ENCODE measurements around the gene BCL3.
"Not testable (repeated sequence)": the region's sequence is repeated elsewhere in the genome, so short reads cannot be mapped to it uniquely, and the experiment has no call there.

BCL3 gene, protein sequence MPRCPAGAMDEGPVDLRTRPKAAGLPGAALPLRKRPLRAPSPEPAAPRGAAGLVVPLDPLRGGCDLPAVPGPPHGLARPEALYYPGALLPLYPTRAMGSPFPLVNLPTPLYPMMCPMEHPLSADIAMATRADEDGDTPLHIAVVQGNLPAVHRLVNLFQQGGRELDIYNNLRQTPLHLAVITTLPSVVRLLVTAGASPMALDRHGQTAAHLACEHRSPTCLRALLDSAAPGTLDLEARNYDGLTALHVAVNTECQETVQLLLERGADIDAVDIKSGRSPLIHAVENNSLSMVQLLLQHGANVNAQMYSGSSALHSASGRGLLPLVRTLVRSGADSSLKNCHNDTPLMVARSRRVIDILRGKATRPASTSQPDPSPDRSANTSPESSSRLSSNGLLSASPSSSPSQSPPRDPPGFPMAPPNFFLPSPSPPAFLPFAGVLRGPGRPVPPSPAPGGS

DNA sequence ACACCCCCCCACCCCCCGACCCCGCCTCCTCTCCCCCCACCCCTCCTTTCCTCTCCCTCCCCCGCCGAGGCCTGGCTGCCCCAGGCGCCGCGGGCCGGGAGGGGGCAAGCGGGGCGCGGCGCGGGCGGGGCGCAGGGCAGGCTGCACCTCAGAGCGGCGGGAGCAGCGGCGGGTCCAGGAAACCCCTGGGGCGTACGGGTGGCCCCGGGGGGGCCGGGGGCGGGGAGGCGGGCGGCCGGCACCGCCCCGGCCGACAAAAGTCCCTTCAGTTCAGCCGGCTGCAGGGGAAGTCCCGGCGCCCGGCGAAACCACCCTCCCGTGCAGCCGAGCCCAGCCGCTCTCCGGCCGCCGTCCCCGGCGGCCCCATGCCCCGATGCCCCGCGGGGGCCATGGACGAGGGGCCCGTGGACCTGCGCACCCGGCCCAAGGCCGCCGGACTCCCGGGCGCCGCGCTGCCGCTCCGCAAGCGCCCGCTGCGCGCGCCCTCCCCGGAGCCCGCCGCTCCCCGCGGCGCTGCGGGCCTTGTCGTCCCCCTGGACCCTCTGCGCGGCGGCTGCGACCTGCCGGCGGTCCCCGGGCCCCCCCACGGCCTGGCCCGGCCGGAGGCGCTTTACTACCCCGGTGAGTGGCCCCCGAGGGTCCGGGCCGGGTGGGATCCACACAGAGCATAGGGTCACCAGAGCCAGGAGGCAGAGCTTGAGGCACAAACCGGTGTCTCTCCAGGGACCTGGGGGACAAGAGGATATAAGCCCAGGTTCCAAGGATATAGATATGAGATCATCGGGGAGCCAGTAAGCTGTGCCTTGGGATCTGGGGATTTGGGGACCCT lies at the start of gene BCL3:
TSS of gene BCL3 (plus strand) at position 283 of the 829 bp plus-strand sequence. CDS start at position 366, 83 bp downstream.
- peaks cover 17% of the 10 kb centered on the region for H3K36me3 Mint-ChIP-seq (ENCODE audit: low read depth)
- DNase-seq (peak; percentile 72), ATAC-seq (peak; percentile 31)
- peak within 1 kb of the TSS; percentile 96 for H3K4me3 Mint-ChIP-seq
- H3K27ac Mint-ChIP-seq: peak within 1 kb of the TSS; percentile 96
- H3K9me3 Mint-ChIP-seq: no peaks in the 10 kb centered on the region
- H3K4me1 Mint-ChIP-seq: peaks cover 65% of the 10 kb centered on the region
- peaks cover 6% of the 10 kb centered on the region for H3K27me3 Mint-ChIP-seq

DNA sequence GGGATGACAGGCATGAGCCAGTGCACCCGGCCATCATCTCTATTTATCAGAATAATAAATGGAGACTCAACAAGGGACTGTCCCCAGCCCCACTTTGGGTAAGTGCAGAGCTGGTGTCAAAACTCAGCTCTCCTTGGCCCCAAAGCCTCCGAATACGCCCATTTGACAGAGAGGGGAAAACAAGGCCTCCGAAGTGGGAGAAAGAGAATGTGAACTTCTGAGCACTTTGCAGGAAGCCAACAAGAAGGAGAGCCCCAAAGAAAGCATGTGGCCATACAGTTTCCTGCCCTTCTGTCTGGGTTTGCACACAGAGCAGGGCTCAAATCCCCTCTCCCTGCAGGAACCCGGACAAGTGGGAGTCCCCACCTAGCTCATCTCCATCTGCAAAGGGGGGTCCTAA lies 48.0 kb upstream of the BCL3 start:
- peaks cover 8% of the 10 kb centered on the region for H3K27me3 Mint-ChIP-seq
- no peaks in the 10 kb centered on the region for H3K4me1 Mint-ChIP-seq
- H3K36me3 Mint-ChIP-seq (ENCODE audit: low read depth): no peaks in the 10 kb centered on the region
- no peak overlapping the region for H3K4me3 Mint-ChIP-seq
- no peaks in the 10 kb centered on the region for H3K9me3 Mint-ChIP-seq
- no peak overlapping the region for H3K27ac Mint-ChIP-seq
- no peak for DNase-seq
- no peak for ATAC-seq

DNA sequence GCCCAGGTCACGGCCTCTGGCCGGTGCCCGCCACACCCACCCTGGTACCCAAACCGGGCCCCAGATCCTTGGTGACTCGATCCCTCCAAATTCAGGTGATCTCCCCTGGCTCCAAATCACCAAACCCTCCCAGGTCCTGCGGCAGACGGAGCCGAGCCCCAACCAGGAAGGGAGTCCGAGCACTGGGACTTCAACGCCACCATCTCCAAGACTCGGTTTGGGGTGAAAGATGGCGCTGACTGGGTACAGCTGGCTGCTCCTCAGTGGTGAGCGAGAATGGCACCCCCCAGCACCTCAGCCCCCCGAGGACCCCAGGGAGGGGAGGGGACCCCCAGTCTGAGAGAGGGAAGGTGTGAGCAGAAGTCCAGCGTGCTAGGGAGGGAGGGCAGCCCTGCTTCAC lies 47.3 kb upstream of the BCL3 start:
- no peak overlapping the region for H3K4me3 Mint-ChIP-seq
- ATAC-seq (no peak), DNase-seq (no peak)
- no peaks in the 10 kb centered on the region for H3K9me3 Mint-ChIP-seq
- H3K36me3 Mint-ChIP-seq (ENCODE audit: low read depth): no peaks in the 10 kb centered on the region
- H3K27me3 Mint-ChIP-seq: peaks cover 8% of the 10 kb centered on the region
- no peaks in the 10 kb centered on the region for H3K4me1 Mint-ChIP-seq
- no peak overlapping the region for H3K27ac Mint-ChIP-seq

DNA sequence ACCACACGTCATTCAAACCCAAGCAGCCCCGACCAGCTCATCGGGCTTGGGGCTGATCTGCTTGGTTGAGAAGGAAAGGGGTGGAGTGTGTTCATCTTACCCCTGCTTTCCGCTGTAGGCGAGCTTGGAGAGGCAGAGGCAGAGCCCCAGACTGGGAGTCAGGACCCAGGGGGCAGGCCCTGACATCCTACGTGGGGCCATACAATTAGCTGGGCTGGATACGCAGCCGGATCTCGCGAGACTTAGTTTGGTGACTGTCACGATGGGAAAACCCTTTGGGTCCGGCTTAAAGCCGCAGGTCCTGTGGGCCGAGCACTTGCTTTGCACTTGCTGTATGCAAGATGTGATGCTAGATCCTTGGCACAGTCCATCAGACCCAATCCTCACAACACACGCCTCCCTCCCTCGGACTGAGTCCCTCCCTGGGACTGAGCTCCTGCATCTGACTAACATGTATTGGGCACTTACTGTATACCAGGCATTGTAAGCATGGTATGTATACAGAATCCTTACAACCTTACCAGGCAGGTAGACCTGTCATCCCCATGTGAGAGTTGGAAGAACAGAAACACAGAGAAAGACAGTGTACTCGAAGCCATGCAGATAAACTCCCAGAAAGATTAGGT lies 45.8 kb upstream of the BCL3 start:
- H3K27me3 Mint-ChIP-seq: peaks cover 2% of the 10 kb centered on the region
- DNase-seq: no peak
- no peak overlapping the region for H3K27ac Mint-ChIP-seq
- H3K4me3 Mint-ChIP-seq: no peak overlapping the region
- ATAC-seq: no peak
- no peaks in the 10 kb centered on the region for H3K9me3 Mint-ChIP-seq
- no peaks in the 10 kb centered on the region for H3K4me1 Mint-ChIP-seq
- H3K36me3 Mint-ChIP-seq (ENCODE audit: low read depth): no peaks in the 10 kb centered on the region

DNA sequence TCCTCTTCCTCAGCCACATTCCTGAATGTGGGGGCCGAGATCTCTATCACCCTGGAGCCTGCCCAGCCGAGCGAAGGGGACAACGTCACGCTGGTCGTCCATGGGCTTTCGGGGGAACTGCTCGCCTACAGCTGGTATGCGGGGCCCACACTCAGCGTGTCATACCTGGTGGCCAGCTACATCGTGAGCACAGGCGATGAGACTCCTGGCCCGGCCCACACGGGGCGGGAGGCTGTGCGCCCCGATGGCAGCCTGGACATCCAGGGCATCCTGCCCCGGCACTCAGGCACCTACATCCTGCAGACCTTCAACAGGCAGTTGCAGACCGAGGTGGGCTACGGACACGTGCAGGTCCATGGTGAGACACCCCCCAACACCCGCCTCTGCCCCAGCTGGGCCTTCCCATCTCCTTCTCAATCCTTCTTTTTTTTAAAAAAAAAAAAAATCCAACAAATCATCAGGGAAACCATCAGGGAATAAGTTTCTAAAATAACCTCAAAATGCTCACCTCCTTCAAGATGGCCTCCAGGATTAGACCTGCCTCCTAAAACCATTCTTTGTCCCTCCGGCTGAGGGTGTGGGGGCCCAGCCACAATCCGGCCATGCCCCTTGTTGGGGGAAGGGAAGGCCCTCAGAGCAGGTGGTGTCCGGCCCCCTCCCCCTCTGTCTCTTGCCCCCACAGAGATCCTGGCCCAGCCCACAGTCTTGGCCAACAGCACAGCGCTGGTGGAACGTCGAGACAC lies 45.0 kb upstream of the BCL3 start:
- H3K27ac Mint-ChIP-seq: no peak overlapping the region
- H3K27me3 Mint-ChIP-seq: peaks cover 2% of the 10 kb centered on the region
- ATAC-seq (no peak), DNase-seq (no peak)
- H3K9me3 Mint-ChIP-seq: no peaks in the 10 kb centered on the region
- H3K36me3 Mint-ChIP-seq (ENCODE audit: low read depth): no peaks in the 10 kb centered on the region
- H3K4me1 Mint-ChIP-seq: no peaks in the 10 kb centered on the region
- no peak overlapping the region for H3K4me3 Mint-ChIP-seq

DNA sequence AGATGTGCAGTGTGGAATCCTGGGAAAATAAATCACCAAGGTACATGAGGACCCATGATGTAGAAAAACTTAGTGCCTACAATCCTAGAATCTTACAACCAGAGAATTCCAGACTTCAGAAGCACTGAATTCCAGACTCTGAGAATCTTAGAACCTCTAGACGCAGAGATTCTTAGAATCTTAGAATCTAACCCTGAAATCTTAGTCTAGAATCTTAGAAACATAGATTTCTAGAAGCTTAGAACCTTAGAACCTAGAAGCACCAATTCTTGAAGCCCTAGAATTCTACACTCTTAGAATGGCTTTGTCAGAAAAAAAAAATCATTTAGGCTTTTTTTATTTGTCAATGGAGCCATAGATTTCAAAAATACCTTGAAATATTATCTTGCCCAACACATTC lies 43.5 kb upstream of the BCL3 start:
- Mint-ChIP-seq H3K27ac (no peak overlapping the region), H3K4me3 (no peak overlapping the region), H3K9me3 (no peaks in the 10 kb centered on the region), H3K27me3 (peaks cover 2% of the 10 kb centered on the region), H3K36me3 (ENCODE audit: low read depth) (no peaks in the 10 kb centered on the region), H3K4me1 (no peaks in the 10 kb centered on the region)
- no peak for DNase-seq
- ATAC-seq: no peak

DNA sequence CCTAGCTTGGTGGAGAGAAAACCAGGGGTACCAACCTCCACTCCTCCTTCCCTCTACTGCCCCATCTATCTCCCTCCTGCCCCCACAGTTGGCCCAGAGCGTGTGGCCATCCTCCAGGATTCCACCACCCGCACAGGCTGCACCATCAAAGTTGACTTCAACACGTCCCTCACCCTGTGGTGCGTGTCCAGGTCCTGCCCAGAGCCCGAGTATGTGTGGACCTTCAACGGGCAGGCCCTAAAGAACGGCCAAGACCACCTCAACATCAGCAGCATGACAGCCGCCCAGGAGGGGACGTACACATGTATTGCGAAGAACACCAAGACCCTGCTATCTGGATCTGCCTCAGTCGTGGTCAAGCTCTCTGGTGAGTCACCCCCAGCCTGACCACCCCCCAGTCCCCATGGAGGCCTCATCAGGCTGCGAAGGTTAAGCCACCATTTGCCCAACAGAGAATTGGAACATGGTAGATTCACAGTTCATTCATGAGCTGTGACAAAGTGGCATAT lies 43.0 kb upstream of the BCL3 start:
- H3K4me3 Mint-ChIP-seq: no peak overlapping the region
- ATAC-seq: no peak
- H3K36me3 Mint-ChIP-seq (ENCODE audit: low read depth): no peaks in the 10 kb centered on the region
- H3K9me3 Mint-ChIP-seq: no peaks in the 10 kb centered on the region
- DNase-seq: no peak
- H3K4me1 Mint-ChIP-seq: peaks cover 6% of the 10 kb centered on the region
- H3K27ac Mint-ChIP-seq: no peak overlapping the region
- H3K27me3 Mint-ChIP-seq: peaks cover 2% of the 10 kb centered on the region

DNA sequence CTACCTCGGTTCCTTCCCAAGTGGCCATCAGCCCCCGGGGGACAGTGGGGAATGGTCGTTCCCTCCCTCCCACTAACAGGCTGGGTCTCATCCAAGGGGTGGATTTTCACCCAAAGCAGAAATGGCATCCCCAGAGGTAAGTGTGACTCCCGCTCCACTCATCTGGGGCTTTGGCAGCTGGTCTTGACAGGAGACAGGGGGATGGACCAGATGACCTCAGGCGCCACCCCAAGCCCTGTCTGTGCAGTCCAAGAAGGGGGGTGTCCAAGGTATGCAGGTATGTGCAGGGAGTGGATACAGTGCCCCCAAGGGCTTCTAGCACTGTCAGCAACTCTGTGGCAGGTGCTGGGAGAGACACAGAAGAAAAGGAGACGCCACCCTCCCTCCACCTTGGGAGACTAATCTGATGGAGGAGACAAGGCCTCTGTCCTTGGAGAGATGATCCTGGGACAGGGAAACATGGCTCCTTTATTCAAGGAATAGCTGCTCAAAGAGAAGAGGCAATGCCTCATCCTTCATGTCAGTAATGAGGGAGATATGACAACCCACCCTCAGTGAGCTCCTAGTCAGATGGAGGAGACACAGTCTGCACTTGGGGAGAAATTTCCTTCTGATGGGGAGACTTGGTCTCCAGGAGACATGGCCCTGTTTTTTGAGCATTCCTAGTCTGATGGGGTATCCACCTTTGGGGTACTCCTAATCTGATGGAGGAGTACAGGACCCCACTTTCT lies 41.8 kb upstream of the BCL3 start:
- Mint-ChIP-seq H3K27ac (no peak overlapping the region), H3K4me1 (peaks cover 9% of the 10 kb centered on the region), H3K9me3 (no peaks in the 10 kb centered on the region), H3K27me3 (peaks cover 2% of the 10 kb centered on the region), H3K4me3 (no peak overlapping the region), H3K36me3 (ENCODE audit: low read depth) (no peaks in the 10 kb centered on the region)
- DNase-seq (no peak), ATAC-seq (no peak)

DNA sequence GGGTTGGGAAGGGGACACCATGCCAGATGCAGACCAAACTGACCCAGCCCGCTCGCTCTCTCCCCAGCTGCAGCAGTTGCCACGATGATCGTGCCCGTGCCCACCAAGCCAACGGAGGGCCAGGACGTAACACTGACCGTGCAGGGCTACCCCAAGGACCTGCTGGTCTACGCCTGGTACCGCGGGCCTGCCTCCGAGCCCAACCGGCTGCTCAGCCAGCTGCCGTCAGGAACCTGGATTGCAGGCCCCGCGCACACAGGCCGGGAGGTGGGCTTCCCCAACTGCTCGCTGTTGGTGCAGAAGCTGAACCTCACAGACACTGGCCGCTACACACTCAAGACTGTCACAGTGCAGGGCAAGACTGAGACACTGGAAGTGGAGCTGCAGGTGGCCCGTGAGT lies 40.7 kb upstream of the BCL3 start:
- no peaks in the 10 kb centered on the region for H3K36me3 Mint-ChIP-seq (ENCODE audit: low read depth)
- H3K4me1 Mint-ChIP-seq: peaks cover 9% of the 10 kb centered on the region
- H3K27me3 Mint-ChIP-seq: peaks cover 2% of the 10 kb centered on the region

DNA sequence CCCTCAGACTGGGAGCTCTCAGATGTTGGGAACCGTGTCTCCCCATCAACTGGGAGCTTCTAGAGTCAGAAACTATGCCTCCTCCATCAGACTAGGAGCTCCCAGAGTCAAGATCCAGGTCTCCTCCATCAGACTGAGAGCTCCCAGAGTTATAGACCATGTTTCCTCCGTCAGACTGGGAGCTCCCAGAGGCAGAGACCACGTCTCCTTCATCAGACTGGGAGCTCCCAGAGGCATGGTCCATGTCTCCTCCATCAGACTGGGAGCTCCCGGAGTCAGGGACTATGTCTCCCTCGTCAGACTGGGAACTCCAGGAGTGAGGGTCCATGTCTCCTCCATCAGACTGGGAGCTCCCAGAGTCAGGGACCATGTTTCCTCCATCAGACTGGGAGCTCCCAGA lies 39.6 kb upstream of the BCL3 start:
- no peaks in the 10 kb centered on the region for H3K9me3 Mint-ChIP-seq
- no peak for ATAC-seq
- H3K27me3 Mint-ChIP-seq: peaks cover 2% of the 10 kb centered on the region

More for the DNA sequence above, 40.7 kb upstream of the BCL3 start:
- H3K4me3 Mint-ChIP-seq: no peak overlapping the region
- ATAC-seq (no peak), DNase-seq (no peak)
- no peak overlapping the region for H3K27ac Mint-ChIP-seq
- no peaks in the 10 kb centered on the region for H3K9me3 Mint-ChIP-seq

DNA sequence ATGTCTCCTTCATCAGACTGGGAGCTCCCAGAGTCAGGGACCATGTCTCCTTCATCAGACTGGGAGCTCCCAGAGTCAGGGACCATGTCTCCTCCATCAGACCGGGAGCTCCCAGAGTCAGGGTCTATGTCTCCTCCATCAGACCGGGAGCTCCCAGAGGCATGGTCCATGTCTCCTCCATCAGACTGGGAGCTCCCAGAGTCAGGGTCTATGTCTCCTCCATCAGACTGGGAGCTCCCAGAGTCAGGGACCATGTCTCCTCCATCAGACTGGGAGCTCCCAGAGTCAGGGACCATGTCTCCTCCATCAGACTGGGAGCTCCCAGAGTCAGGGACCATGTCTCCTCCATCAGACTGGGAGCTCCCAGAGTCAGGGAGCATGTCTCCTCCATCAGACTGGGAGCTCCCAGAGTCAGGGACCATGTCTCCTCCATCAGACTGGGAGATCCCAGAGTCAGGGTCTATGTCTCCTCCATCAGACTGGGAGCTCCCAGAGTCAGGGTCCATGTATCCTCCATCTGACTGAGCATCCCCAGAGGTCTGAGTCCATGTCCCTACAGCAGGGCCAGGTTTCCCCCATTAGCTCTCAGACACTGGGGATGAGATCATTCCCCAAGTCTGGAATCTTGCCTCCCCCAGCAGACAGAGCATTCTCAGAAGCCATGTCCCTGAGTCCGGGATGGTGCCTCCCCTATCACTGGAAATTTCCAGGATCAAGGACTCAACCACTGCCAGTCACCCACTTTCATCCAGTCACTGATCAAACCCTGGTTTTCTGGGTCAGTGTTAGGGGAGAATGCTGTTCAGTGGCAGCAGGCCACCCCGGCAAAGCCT lies 38.9 kb upstream of the BCL3 start:
- not testable (repeated sequence) for DNase-seq; H3K27ac Mint-ChIP-seq; ATAC-seq; H3K27me3 Mint-ChIP-seq; H3K36me3 Mint-ChIP-seq (ENCODE audit: low read depth); H3K4me1 Mint-ChIP-seq; H3K4me3 Mint-ChIP-seq; H3K9me3 Mint-ChIP-seq

More for the DNA sequence above, 39.6 kb upstream of the BCL3 start:
- no peak overlapping the region for H3K4me3 Mint-ChIP-seq
- no peak overlapping the region for H3K27ac Mint-ChIP-seq
- no peak for DNase-seq
- no peaks in the 10 kb centered on the region for H3K36me3 Mint-ChIP-seq (ENCODE audit: low read depth)
- peaks cover 9% of the 10 kb centered on the region for H3K4me1 Mint-ChIP-seq

DNA sequence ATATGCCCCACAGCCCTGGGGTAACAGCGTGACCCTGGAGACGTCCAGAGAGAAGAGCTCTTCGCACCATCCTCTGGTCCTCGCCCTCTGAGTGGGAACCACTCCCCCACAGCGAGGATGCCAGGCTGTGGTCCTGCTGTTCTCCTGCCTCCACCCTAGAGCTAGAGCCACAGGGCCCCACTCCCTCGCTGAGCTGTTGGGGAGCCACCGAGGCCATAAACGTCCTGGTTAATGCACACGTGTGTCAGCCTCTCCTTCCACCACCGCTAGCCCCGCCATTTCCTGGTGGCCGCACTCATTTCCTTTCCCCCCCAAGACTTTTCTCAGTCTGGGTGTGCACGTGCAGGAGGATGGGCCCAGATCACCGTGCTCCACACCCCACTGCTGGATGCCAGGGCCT lies 38.0 kb upstream of the BCL3 start:
- H3K4me1 Mint-ChIP-seq: peaks cover 9% of the 10 kb centered on the region
- ATAC-seq: no peak
- H3K27ac Mint-ChIP-seq: no peak overlapping the region
- no peaks in the 10 kb centered on the region for H3K27me3 Mint-ChIP-seq
- H3K36me3 Mint-ChIP-seq (ENCODE audit: low read depth): no peaks in the 10 kb centered on the region
- no peak overlapping the region for H3K4me3 Mint-ChIP-seq
- no peak for DNase-seq
- H3K9me3 Mint-ChIP-seq: peaks cover 13% of the 10 kb centered on the region

Measured in activated naive CD8-positive, alpha-beta T cell treated with anti-CD3 and anti-CD28 coated beads, Interleukin-2, amount 50 U/mL, for 24 hours (primary cell).